ENCODE data around the gene CRTC2. TPM values are rescaled to one million over a fixed set of nuclear protein-coding genes. Genes with fewer than 3 reads are reported as not detected.
A peak's percentile ranks its signal among the peaks of the same experiment; 100 is the strongest.
"Not testable (repeated sequence)": the region's sequence is repeated elsewhere in the genome, so short reads cannot be mapped to it uniquely, and the experiment has no call there.

Gene CRTC2
- total RNA-seq, 1 experiment from 2014 or later, result 11.2 TPM

DNA sequence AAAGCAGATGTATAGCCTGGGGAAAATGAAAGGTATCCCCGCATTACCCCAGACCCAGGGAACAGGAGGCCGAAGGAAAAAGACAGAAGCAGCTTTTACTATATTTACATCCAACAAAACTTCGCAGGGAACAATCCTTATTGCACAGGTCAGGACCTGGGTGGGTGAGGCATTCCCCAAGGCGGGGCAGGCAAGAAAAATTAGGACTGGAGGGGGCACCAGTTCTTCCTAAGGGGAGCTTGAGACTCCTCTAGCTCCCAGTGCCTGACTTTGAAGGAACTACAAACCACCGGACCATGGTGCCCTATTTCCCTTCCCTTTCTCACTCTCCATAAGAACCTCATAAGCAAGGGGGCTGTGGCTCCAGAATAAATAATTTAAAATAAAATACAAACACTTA, 29.0 kb downstream of the CRTC2 start:
- DNase-seq (ENCODE audit: low read depth), result no peak

DNA sequence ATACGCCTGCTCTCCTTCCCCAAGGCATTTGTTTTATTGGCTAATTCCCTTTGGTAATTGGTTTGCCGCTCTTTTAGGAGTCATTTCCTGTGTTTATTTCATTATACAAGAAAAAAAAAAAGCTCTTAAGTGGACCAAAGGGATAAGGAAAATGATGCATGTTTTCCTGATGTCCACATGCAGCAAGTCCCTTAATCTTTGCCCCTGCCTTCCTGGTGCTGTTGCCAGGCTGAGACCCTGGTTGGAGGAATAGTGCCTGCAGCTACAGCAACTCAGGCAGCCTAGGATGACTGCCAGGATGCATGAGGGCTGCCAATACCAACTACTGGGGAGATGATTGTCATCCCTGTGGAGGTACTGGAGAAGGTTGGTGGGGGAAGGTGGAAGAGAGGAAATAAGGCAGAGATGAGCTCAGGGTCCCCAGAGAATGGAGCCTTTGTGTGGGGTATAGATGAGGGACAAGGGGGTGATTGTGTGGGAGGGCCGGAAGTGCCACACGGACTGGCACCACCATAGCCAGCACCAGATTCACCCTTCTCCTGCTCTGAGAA, 29.5 kb downstream of the CRTC2 start:
- peak; percentile 44 for DNase-seq (ENCODE audit: low read depth)

DNA sequence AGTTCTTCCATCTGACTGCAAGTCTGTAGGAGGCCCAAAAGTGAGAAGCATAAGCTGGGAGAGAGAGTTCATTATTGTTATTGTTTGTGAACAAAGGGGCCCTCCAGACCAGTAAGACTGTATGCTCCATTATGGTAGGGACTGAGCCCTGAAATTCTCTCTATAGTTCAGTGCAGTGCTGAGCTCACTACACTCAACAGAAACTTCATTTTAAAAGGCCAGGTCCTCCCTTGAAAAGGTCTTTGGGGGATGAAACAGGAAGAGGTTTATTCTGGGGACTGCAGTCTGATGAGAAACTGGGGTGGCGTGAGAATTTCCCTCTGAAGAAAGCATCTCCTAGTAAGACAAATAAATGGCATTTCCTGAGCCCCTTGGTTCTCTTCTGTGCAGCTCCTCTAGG, 30.2 kb downstream of the CRTC2 start:
- no peak for DNase-seq (ENCODE audit: low read depth)

DNA sequence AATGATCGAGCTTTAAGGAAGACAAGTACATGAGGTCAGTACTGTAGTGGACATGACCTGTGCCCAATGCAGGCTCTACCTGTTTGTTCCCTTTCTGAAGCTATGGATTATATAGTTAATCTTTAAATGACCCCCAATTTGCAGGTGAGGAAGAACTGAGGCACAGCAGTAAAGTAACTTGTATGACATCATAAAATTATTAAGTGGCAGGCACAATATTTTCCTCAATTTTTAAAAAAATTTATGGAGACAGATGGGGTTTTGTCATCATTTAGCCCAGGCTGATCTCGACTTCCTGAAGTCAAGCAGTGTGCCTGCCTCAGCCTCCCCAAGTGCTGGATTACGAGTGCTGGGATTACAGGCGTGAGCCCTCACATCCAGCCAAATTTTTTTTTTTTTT, 32.0 kb downstream of the CRTC2 start:
- no peak for DNase-seq (ENCODE audit: low read depth)

DNA sequence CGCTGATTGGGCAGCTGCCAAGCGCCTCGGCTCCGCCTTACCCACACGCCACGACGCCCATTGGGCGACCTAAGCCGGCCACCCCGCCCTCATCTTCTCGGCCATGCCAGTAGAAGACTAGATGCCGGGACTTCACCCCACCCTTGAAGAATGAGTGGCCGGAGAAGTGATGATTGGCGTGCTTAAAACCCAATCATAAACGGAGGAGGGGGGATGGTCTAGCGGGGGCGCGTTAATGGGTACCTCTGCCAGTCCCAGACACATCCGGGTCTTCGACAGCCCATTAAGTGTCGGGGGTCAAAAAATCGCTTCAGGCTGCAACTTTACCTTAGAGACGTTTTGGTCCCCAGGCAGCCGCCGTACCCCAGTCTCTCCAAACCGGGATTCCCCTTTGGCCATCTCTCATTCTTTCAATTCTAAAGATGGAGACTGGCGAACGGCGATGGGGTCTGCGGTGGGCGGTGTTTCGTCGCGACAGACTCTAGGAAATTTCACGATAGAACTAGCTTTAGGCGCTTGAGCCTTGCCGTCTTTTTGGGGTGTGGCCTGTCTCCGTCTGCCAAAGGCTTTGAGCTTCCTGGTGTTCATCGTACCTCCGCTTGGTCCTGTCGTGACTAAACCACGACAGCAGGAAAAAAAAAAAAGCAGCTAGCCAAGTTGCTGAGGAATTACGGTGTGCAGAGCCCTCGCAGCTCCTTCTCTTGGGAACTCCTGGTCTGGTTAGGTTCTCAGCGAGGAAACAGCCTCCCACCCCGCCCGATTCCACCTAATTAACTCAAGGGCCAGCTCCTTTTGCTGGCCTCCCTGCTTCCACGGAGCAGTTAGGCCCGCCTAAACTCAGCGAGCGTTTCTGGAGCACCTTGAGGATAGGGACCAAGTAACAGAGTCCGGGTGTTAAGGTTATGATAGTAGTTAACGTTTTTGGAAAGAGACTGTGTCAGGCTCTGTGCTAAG, 35.2 kb downstream of the CRTC2 start, which contains the start of gene GATAD2B:
GATAD2B (minus strand) TSS at position 1 of the 954 bp plus-strand sequence. CDS start 94,625 bp downstream, outside the sequence.
- peak; percentile 100 for DNase-seq (ENCODE audit: low read depth)

DNA sequence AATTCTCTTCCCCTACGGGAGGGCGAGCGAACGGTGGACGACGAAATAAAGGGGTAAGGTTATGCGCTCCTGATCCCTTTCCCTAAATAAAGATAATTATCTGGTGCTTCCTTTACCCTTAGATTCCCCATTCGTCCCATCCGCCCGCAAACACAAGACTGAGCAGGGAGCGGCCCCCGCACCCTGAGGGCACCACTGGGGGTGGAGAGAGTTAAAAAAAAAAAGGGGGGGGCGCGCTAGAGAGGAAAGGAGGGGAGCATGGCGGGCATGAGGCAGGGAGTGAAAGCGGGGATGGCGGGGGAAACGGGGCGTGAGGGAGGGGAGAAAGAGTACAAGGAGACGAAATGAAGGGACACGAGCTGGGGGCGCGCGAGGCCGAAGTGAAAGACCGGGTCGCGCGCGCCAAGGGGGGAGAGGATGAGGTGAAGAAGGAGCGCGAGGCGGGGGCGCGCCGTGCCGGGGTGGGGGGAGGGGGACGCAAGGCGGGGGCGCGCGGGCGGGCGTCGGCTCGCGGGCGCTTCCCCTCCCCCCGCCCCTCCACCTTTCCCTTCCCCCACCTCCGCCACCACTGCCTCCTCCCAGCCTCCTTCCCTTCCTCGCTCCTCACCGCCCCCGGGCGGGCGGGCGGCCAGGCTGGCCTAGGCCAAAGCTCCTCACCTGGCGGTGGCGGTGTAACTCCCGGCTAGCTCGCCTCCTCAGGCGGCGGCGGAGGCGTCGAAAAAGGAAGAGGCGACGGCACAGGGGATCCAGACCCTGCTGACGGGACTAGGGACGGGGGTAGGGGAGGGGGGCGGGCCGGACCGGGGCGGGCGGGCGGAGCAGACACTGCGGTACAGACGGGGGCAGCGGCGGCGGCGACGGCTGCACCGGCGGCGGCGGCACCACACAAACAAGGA, 36.1 kb downstream of the CRTC2 start:
- peak; percentile 31 for DNase-seq (ENCODE audit: low read depth)

DNA sequence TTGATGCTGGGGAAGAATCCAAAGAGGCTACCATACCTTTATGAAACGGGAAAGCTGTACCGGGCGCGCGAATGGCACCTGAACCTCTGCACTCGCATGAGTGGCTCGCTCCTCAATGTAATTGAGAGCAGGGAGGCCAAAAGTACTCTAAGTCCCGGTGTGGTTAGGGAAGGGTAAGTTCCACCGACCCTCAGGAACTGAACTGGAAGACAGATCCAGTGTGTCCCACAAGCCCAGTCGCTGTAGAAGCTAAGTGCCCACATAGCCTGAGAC, 36.7 kb downstream of the CRTC2 start:
- DNase-seq (ENCODE audit: low read depth), result no peak

DNA sequence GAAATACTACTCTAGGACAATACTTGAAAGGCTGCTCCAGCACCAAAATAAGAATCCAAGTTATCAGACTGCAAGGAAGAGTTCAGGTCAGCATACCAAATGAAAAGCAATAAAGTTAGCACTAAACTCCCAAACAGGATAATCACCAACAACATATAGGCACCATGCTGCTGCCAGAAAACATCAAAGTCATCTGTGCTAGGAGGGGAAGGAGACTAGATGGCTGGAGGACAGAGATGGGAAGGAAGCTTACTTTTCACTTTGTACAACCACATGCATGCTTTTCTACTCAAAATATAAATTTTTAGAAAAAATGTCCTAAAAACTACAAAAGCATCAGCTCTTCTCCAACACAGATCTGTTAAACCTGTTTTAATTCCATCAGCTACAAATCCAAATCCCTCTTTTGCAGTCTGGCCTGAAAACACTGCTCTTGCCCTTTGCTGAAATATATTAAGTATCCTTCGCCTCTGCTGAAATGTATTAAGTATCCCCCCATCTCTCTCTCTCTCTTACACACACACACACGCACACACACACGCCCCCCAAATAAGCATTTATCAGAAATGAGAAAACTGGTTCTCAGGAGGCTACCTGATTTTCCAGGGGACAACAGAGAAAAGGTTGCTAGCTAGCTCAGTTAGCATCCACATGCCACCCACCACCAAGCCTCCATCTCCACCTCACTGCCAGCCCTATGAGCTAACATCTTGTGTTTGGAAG, 37.2 kb downstream of the CRTC2 start:
- DNase-seq (ENCODE audit: low read depth), result no peak

DNA sequence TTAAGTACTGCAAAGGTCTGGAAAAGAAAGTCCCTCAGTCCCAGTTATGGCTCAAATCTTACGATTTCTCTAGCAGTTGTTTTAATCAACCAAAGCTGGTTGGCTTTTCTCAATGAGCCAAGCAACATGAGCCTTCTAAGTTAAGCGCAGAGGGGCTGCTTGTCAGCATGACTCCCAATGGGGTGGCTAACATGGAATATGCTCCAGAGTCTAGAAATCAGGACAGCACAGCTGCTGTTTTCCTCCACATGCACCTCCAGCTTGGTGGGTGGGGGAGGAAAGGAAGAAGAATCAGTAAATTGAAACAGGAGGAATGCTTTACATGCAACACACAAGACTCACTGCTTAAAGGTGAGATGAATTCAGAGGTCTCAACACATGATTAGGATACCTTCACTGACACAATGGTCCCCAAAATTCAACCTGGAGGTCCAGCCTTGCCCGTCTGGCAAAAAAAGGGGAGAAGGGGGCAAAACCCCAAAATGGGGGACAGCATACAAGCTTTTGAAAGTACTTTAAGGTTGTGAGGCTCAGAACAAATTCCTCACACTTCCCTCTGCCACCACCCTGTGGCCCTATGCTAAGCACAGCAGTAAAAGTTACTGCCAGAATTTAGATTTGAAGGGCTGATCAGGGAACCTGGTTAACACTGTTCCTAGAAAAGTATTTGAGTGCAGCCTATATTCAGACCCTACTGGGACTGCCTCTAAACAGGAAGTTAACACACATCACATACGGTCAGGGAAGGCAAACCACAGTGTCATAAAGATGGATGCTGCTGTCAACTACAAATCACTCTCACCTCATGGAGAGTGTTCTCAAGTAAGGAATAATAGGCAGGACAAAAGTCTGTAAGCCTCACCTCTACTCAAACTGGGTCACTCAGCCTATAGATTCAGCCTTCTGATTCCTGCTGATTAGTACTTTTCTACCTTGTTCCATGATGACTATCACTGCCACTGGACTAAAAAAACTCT, 38.2 kb downstream of the CRTC2 start:
- DNase-seq (ENCODE audit: low read depth), result peak; percentile 17

DNA sequence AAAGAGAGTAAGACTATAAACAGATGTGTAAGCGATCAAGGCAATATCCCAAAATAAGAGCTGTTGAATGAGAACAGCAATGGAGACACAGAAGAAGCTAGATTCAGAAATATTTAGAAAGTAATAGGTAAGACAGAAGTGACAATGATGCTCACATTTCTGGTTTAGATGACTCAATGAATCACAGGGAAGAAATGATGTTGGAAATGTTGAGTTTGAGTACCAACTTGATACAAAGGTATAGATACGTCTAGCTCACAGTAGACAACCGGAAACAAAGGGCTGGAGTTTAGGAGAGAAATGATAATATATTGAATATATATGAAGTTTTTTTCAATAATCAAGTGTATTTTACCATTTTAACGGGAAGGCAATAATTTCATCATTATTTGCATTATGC, 42.1 kb downstream of the CRTC2 start:
- DNase-seq (ENCODE audit: low read depth), result no peak

DNA sequence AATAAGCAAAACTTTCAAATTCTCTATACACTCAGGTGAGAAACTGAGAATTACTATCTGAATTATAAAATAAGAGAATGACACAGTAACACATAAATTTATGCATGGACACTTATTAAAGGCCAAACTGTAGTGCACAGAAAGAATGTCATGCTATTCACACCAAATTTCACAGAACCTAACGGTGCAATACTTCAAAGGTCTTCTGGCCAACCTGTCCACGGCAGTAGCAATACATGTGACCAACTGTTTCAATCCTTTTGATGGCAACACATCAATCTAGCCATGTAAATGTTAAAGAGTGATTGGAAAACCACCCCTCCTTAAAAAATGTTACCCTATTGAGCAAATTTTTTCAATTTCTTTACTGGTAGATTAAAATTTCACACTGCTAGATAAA, 46.1 kb downstream of the CRTC2 start:
- DNase-seq (ENCODE audit: low read depth), result no peak

DNA sequence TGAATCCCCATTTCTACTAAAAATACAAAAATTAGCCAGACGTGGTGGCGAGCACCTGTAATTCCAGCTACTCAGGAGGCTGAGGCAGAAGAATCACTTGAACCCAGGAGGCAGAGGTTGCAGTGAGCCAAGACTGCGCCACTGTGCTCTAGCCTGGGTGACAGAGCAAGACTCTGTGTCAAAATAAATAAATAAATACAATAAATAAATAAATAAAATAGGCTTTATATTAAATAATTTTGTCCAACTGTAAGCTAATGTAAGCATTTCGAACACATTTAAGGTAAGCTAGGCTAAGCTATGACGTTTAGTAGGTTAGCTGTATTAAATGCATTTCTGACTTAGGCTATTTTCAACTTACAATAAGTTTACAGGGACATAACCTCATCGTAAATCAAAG, 47.9 kb downstream of the CRTC2 start:
- not testable (repeated sequence) for DNase-seq (ENCODE audit: low read depth)

DNA sequence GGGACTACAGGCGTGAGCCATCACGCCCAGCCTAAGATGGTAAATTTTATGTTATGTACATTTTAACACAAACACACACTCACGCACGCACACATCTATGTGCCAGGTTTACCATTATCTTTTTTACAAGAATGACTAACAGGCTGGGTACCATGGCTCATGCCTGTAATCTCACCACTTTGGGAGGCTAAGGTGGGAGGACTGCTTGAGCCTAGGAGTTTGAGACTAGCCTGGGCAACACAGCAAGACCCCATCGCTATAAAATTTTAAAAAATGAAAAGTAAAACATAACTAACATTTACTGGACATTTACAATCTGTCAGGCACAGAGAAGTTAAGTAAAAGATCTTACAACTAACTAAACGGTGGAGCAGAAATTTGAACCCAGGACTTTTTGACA, 50.3 kb downstream of the CRTC2 start:
- DNase-seq (ENCODE audit: low read depth), result no peak

DNA sequence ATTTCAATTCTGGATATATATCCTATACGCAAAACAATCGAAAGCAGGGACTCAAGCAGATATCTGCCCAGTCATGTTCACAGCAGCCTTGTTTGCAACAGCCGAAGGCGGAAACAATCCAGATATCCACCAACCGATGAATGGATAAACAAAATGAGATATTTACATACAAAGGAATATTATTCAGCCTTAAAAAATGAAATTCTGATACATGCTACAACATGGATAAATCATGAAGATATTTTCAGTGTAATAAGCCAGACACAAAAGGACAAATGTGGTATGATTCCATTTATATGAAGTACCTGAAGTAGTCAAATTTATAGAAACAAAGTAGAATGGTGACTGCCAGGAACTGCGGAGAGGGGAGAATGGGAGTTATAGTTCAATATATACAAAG, 51.3 kb downstream of the CRTC2 start:
- no peak for DNase-seq (ENCODE audit: low read depth)

DNA sequence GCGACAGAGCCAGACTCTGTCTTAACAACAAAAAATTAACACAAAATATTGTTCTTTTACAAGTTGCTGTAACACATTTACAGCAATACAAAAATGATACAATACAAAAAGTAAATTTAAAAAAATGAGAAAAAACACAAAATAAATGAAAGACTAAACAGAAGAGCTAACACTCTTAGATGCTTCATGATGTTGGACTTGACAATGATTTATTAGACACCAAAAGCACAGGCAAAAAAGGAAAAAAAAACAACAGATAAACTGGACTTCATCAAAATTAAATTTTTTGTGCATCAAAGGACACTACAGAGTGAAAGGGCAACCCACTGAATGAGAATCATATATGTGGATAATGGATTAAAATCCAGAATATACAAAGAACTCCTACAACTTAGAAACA, 52.0 kb downstream of the CRTC2 start:
- no peak for DNase-seq (ENCODE audit: low read depth)

DNA sequence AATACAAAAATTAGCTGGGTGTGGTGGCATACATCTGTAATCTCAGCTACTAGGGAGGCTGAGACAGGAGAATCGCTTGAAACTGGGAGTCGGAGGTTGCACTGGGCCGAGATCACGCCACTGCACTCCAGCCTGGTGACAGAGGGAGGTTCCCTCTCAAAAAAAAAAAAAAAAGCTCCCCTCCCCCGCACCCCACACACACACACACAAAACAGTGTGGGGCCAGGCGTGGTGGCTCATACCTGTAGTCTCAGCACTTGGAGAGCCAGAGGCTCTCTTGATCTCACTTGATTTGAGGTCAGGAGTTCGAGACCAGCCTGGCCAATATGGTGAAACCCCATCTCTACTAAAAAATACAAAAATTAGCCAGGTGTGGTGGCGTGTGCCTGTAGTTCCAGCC, 52.5 kb downstream of the CRTC2 start:
- DNase-seq (ENCODE audit: low read depth), result not testable (repeated sequence)

DNA sequence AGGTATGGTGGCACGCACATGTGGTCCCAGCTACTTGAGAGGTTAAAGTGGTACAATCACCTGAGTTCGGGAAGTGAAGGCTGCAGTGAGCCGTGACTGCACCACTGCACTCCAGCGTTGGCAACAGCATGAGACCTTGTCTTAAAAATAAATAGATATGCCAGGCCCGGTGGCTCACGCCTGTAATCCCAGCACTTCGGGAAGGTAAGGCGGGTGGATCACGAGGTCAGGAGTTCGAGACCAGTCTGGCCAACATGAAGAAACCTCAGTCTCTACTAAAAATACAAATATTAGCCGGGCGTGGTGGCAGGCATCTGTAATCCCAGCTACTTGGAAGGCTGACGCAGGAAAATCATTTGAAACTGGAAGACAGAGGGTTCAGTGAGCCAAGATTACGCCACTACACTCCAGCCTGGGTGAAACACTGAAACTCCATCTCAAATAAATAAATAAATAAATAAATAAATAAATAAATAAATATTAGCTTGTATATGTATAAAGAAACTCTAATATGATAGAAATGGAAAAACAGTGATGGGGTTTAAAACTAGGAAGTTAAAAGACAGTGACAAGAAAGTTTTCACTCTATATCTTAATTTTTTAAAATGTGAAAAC, 54.5 kb downstream of the CRTC2 start:
- no peak for DNase-seq (ENCODE audit: low read depth)

DNA sequence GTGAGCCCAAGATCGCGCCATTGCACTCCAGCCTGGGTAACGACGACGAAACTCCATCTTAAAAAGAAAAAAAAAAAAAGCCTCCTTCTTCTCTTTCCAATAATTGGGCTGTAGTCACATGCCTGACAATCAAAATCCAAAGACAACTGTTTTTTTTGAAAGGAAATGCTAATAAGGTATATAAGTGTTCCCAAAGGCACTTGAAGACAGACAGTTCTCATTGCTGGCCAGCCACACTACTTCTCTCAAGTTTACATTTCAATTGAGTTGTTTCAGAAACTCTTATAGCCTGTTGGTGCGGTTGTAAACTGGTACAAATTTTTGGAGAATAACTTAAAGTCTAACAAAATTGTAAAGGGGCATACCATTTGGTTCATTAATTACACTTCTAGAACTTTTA, 58.9 kb downstream of the CRTC2 start:
- no peak for DNase-seq (ENCODE audit: low read depth)

Data from RPMI7951 (cell line).